ENCODE results near the gene KRT84.

KRT84 gene, protein sequence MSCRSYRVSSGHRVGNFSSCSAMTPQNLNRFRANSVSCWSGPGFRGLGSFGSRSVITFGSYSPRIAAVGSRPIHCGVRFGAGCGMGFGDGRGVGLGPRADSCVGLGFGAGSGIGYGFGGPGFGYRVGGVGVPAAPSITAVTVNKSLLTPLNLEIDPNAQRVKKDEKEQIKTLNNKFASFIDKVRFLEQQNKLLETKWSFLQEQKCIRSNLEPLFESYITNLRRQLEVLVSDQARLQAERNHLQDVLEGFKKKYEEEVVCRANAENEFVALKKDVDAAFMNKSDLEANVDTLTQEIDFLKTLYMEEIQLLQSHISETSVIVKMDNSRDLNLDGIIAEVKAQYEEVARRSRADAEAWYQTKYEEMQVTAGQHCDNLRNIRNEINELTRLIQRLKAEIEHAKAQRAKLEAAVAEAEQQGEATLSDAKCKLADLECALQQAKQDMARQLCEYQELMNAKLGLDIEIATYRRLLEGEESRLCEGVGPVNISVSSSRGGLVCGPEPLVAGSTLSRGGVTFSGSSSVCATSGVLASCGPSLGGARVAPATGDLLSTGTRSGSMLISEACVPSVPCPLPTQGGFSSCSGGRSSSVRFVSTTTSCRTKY

DNA sequence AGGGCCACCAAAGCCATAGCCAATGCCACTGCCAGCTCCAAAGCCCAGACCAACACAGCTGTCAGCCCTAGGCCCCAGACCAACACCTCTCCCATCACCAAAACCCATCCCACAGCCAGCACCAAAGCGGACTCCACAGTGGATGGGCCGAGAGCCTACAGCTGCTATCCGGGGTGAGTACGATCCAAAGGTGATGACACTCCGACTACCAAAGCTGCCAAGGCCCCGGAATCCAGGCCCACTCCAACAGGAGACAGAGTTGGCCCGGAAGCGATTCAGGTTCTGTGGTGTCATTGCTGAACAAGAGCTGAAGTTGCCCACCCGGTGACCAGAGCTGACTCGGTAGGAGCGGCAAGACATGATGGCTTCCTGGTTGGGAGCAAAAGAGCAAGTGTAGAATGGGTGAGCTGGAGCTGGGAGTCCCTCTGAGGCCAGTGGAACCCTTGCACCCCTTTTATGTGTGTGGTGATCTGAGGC, at the start of gene KRT84:
TSS of gene KRT84 (minus strand) at position 427 of the 477 bp plus-strand sequence. CDS start at position 360, 67 bp downstream.
- H3K9me3 ChIP-seq (ENCODE audit: low read depth, low read length), result no peaks in the 10 kb centered on the region
- H3K36me3 ChIP-seq (ENCODE audit: insufficient read depth, low read length), result no peaks in the 10 kb centered on the region
- H3K4me3 ChIP-seq, result no peak within 1 kb of the TSS
- TF ChIP-seq FOXP2 (optimal IDR thresholded peaks at IDR 0.05; ENCODE audit: control extremely low read depth, extremely low read length, insufficient read depth), result no peak
- TF ChIP-seq EZH2 (IDR thresholded peaks at IDR 0.05), result no peak
- TF ChIP-seq POLR2AphosphoS5 (IDR thresholded peaks at IDR 0.05; ENCODE audit: borderline replicate concordance, low read depth, low read length), result no peak
- no peak within 1 kb of the TSS for H3K9ac ChIP-seq (ENCODE audit: insufficient read length)
- DNase-seq (ENCODE audit: low read depth, low spot score), result no peak
- no peak within 1 kb of the TSS for H3K27ac ChIP-seq

DNA sequence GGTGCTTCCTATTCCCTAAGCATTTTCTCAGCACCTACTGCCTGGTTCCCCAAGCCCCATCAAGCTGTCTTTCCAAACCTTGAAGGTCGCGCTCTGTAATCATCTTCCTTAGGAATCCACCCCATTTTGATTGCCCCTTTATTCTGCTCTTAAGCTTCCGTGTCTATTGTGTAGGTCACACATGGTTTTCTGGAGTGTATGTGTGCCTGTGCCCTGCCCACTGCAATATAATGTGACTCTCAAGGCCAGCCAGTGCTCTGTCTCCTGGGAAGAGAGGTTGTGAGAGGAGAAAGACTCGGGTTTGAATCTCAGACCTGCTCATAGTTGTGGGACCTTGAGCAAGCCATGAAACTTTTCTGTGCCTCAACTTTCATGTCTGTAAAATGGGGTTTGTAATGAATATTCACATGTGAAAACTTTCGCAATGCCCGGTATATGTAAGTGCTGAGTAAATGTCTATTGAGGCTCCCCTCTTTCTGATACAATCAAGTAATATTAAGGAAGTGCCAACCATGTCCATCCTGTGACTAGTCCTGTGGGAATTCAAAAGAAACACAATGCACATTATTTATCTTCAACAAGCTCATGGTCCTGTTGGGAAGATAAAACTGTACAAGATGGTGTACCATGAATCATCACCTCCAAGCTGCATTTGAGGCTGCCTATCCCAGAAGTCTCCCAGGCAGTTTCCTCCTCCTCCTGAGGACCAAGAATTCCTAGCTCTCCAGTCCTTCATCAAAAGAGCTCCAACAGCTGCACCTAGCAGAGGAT, 49.5 kb upstream of the KRT84 start:
- Histone ChIP-seq H3K36me3 (ENCODE audit: insufficient read depth, low read length) (no peaks in the 10 kb centered on the region), H3K9ac (ENCODE audit: insufficient read length) (no peak overlapping the region), H3K9me3 (ENCODE audit: low read depth, low read length) (no peaks in the 10 kb centered on the region), H3K27ac (no peak overlapping the region), H3K4me3 (no peak overlapping the region)
- DNase-seq (ENCODE audit: low read depth, low spot score), result no peak
- TF ChIP-seq POLR2AphosphoS5 (IDR thresholded peaks at IDR 0.05; ENCODE audit: borderline replicate concordance, low read depth, low read length), result no peak

DNA sequence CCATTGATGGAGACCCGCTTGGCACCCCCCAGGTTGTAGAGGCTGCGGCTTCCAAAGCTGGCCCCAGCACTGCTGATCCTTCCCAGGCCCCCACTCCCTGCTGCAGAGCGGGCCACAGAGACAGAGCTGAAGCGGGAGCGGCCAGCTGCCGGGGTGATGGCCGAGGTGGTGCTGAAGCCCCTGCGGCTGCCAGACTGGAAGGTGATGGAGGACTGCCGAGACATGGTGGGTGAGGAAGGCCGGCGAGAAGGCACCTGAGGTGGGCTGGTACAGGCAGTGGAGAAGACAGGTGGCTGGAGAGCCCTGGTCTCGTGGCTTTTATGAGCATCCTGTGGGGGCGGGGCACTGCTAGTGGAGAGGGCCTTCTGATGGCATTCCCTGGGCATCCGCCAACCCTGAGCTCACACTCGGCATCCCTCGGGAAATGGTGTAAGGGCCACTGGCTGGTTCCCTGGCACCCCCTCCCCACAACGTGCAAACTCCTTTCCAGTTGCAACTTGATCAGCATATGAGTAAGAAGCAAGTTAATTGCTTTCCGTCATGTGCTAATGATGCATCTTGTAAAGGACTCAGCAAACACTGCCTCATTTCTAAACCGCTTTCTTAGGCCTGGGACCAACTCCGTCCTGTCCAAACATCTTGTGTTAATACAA, 48.8 kb upstream of the KRT84 start, which contains the start of gene KRT75:
TSS of gene KRT75 (minus strand) at position 291 of the 653 bp plus-strand sequence. CDS start at position 224, 67 bp downstream.
- Histone ChIP-seq H3K27ac (no peak within 1 kb of the TSS), H3K4me3 (no peak within 1 kb of the TSS), H3K9ac (ENCODE audit: insufficient read length) (no peak within 1 kb of the TSS), H3K36me3 (ENCODE audit: insufficient read depth, low read length) (no peaks in the 10 kb centered on the region), H3K9me3 (ENCODE audit: low read depth, low read length) (no peaks in the 10 kb centered on the region)
- no peak for DNase-seq (ENCODE audit: low read depth, low spot score)
- TF ChIP-seq POLR2AphosphoS5 (IDR thresholded peaks at IDR 0.05; ENCODE audit: borderline replicate concordance, low read depth, low read length), result no peak
- TF ChIP-seq EZH2 (IDR thresholded peaks at IDR 0.05), result no peak
- TF ChIP-seq FOXP2 (optimal IDR thresholded peaks at IDR 0.05; ENCODE audit: control extremely low read depth, extremely low read length, insufficient read depth), result no peak

DNA sequence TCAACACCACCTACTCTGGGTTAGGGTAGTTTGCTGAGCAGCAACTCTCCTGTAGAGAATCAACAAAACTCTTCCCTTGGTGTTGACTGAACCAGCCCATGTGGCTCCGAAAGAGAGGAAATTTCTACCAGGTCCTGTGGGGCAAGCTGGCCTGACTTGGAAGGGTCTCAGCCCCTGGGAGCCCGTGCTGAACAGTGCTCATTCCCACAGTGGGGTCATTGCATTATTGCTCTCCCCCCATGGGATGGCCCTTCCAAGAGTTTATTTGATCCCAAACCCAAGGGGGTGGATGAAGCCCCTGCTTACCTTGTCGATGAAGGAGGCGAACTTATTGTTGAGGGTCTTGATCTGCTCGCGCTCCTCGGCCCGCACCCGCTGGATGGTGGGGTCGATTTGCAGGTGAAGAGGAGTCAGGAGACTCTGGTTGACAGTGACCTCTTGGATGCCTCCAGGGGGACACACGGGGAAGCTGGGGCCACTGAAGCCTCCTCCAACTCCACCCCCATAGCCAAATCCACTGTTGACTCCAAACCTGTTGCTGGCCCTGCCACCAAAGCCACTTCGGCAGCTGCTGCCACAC, 48.1 kb upstream of the KRT84 start:
- Histone ChIP-seq H3K27ac (no peak overlapping the region), H3K9ac (ENCODE audit: insufficient read length) (no peak overlapping the region), H3K9me3 (ENCODE audit: low read depth, low read length) (no peaks in the 10 kb centered on the region), H3K4me3 (no peak overlapping the region), H3K36me3 (ENCODE audit: insufficient read depth, low read length) (no peaks in the 10 kb centered on the region)
- no peak for DNase-seq (ENCODE audit: low read depth, low spot score)
- TF ChIP-seq EZH2 (IDR thresholded peaks at IDR 0.05), result no peak
- TF ChIP-seq POLR2AphosphoS5 (IDR thresholded peaks at IDR 0.05; ENCODE audit: borderline replicate concordance, low read depth, low read length), result no peak
- no peak for TF ChIP-seq FOXP2 (optimal IDR thresholded peaks at IDR 0.05; ENCODE audit: control extremely low read depth, extremely low read length, insufficient read depth)

DNA sequence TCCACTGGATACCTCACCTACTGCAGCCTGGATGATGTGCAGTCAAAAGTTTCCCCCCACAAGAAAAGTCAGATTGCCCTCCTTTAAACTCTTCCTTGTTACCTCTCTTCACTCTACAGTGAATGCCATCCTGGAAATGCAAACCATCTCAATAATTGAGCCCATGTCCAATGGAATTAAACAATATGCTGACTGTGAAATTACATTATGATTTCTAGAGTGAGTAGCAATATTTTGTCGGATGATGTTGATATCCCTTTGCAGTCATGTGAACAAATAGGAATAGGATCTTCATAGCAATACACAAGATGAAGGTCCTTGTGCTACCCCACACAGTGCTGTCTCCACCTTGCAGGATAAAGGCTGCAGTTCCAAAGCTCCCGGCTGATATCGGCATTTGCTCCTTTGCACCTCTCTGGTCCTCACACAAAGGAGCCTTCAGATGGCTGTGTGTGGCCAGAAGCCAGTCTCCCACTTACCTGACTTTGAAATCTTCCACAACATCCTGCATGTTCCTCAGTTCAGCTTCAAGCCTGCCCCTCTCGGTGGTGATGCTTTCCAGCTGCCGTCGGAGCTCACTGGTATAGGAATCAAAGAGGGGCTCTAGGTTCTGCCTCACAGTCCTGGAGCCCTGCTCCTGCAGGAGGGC, 47.2 kb upstream of the KRT84 start:
- no peak overlapping the region for H3K27ac ChIP-seq
- no peak for TF ChIP-seq EZH2 (IDR thresholded peaks at IDR 0.05)
- TF ChIP-seq FOXP2 (optimal IDR thresholded peaks at IDR 0.05; ENCODE audit: control extremely low read depth, extremely low read length, insufficient read depth), result no peak
- TF ChIP-seq POLR2AphosphoS5 (IDR thresholded peaks at IDR 0.05; ENCODE audit: borderline replicate concordance, low read depth, low read length), result no peak
- no peak overlapping the region for H3K9ac ChIP-seq (ENCODE audit: insufficient read length)
- no peaks in the 10 kb centered on the region for H3K36me3 ChIP-seq (ENCODE audit: insufficient read depth, low read length)
- no peak overlapping the region for H3K4me3 ChIP-seq
- DNase-seq (ENCODE audit: low read depth, low spot score), result no peak
- H3K9me3 ChIP-seq (ENCODE audit: low read depth, low read length), result no peaks in the 10 kb centered on the region

DNA sequence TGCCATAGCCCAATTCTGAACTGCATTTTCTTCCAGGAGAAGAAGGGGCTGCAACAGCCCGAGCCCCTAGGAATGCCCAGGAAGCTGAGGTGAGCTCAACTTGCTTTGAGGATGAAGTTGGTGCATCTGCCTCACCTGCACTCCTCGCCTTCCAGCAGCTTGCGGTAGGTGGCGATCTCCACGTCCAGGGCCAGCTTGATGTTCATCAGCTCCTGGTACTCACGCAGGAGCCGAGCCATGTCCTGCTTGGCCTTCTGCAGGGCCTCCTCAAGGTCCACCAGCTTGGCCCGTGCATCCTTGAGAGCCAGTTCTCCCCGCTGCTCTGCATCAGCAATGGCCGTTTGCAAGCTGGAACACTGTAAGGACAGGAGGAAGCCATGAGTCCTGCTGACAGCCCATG, 42.7 kb upstream of the KRT84 start:
- H3K4me3 ChIP-seq, result no peak overlapping the region
- no peak for DNase-seq (ENCODE audit: low read depth, low spot score)
- no peak overlapping the region for H3K27ac ChIP-seq
- TF ChIP-seq EZH2 (IDR thresholded peaks at IDR 0.05) (no peak), FOXP2 (optimal IDR thresholded peaks at IDR 0.05; ENCODE audit: control extremely low read depth, extremely low read length, insufficient read depth) (no peak), POLR2AphosphoS5 (IDR thresholded peaks at IDR 0.05; ENCODE audit: borderline replicate concordance, low read depth, low read length) (no peak)
- no peaks in the 10 kb centered on the region for H3K36me3 ChIP-seq (ENCODE audit: insufficient read depth, low read length)
- no peaks in the 10 kb centered on the region for H3K9me3 ChIP-seq (ENCODE audit: low read depth, low read length)
- H3K9ac ChIP-seq (ENCODE audit: insufficient read length), result no peak overlapping the region

DNA sequence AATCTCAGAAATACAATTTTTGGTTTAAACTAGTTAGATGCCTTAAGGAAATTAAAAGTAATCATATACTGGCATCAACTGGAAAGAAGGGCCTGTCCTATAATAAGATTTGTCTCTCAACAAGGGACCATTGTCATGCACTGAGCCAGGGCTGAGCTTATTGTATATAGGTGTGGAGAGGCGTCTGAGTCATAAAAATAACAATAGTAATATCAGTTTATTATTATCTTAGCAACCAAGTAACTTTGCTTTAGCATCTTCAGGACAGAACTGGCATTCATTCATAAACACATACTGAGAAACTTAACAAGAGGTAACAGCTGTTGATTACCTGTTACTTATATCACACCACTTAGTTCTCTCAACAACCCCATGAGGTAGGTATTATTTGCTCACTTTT, 41.6 kb upstream of the KRT84 start:
- no peak overlapping the region for H3K4me3 ChIP-seq
- no peaks in the 10 kb centered on the region for H3K36me3 ChIP-seq (ENCODE audit: insufficient read depth, low read length)
- TF ChIP-seq FOXP2 (optimal IDR thresholded peaks at IDR 0.05; ENCODE audit: control extremely low read depth, extremely low read length, insufficient read depth) (no peak), EZH2 (IDR thresholded peaks at IDR 0.05) (no peak), POLR2AphosphoS5 (IDR thresholded peaks at IDR 0.05; ENCODE audit: borderline replicate concordance, low read depth, low read length) (no peak)
- no peak for DNase-seq (ENCODE audit: low read depth, low spot score)
- no peak overlapping the region for H3K27ac ChIP-seq
- no peak overlapping the region for H3K9ac ChIP-seq (ENCODE audit: insufficient read length)
- no peaks in the 10 kb centered on the region for H3K9me3 ChIP-seq (ENCODE audit: low read depth, low read length)

All from SK-N-MC (cell line).